ENCODE results near the gene LILRB3.
"Not testable (repeated sequence)": the region's sequence is repeated elsewhere in the genome, so short reads cannot be mapped to it uniquely, and the experiment has no call there.

The LILRB3 gene

DNA sequence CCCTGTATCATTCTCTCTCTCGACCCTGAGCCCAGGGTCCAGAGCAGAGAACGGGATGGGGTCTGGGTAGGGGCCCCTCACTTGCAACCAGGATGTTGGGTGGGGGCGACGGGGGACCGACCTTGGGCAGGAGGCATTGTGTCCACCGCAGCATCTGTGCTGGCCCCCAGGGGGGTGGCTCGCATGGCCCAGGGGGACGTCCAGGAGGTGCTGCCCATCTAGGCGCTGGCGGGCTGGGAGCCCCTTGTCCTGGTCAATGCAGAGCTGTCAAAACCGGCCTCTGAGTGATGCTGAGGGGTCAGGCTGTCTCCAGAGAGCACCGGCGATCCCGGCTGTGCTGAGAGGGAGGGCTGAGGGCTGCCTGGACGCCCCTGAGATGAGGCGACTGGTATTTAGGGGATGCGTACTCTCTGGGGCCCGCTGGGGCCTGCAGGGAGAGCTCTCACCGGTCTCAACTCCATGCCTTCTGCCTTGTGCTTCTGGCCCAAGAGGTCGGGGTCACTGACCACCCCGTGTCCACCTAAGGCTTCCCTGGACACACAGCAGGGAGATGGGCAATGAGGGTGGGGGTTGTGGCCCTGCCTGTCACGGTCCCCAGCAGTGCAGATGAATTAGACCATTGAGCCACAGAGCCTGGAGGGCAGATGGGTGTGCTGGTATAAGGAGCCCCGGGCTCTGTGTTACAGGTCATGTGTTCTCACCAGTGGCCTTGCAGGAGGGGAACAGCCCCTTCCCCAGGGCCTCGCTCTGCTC is 13.6 kb downstream of the LILRB3 start:
- DNase-seq: no peak

DNA sequence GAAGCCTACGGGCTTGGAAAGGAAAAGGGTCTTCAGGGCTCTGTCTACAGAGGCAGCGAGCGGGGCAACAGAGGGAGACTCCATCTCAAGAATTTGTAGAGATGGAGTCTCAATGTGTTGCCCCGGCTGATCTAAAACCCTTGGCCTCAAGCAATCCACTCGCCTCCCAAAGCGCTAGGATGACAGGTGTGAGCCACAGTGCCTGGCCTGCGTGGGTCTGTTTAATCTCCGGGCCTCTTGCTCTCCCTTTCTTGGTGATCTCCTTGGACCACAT is 14.1 kb downstream of the LILRB3 start:
- DNase-seq: no peak

GRCh38 chr19:54207983-54208783 is 14.6 kb downstream of the LILRB3 start:
- DNase-seq: peak; percentile 97 to 100 (median 98)

DNA sequence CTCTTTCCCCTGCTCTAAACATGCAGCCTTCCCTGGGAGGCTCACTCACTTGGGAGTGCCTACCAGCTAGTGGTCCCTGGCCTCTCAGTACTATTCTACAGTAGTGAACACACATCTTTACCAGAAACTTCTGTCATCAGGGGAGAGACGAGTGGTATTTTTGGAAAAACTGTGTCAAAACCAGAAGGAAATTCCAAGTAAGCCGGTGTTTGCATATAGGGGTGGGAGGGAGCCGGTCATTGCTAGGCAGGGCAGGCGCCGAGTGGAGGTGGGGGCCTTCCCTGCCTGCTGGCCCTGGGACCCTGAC is 15.2 kb downstream of the LILRB3 start:
- DNase-seq: no peak

GRCh38 chr19:54207193-54207592 is 15.6 kb downstream of the LILRB3 start:
- DNase-seq: peak in 3 of 4 experiments; percentile 33 to 68 (median 47)

DNA sequence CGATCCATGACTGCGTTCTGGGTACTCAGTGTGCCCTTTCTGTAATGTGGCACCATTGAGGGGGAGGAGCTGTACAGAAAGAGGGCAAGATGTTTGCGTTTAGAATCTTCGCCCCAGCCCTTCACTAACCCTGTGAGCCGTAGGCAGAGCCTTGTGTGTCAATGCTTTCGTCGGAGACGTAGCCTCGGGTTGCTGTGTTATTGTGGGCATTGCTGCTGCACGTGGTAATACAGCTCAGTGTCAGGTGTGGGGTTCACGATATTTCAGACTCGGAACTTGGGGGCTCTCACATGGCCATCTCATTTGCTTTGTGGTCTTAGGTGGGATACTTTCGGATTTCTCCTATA is 16.0 kb downstream of the LILRB3 start:
- peak in 1 of 4 experiments; percentile 38 for DNase-seq

DNA sequence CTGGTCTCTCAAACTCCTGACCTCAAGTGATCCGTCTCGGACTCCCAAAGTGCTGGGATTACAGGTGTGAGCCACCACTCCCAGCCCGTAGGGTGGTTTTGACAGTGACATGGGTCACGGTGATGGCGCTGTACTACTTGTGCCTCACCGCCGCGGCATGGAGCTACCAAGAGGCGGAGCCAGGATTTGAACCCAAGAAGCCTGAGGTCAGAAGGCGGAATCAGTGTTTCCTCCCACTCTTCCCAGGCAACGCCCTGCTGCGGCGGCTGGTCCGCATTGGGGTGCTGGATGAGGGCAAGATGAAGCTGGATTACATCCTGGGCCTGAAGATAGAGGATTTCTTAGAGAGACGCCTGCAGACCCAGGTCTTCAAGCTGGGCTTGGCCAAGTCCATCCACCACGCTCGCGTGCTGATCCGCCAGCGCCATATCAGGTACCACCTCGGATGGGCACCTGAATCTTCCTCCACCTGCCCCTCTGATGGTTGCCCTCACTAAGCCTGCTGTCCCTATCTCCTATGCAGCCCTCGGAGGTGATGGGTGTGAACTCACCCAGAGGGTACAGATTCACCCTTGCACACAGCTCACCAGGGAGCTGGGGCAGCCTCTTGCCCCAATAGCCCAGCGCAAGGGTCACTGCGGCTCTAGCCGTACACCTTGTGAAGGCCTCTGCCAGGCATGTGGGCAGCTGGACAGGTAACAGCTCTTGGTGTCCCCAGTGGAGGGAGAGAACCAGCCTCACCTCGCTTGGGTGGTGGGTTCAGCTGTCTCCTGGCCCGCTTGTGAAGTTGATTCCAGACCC is 16.6 kb downstream of the LILRB3 start:
- peak; percentile 30 to 58 (median 55) for DNase-seq

- DNase-seq: no peak
Observed at GRCh38 chr19:54204767-54205468, 17.9 kb downstream of the LILRB3 start.

GRCh38 chr19:54203151-54203611 is 19.6 kb downstream of the LILRB3 start:
- no peak for DNase-seq

DNA sequence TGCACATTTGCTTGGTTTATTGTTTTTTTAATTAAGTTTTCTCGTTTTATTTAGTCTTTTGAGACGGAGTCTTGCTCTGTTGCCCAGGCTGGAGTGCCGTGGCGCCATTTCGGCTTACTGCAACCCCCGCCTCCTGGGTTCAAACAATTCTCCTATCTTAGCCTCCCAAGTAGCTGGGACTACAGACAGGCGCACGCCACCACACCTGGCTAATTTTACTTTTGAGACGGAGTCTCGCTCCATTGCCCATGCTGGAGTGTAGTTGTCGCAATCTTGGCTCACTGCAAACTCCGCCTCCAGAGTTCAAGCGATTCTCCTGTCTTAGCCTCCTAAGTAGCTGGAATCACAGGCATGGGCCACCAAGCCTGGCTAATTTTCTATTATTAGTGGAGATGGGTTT is 20.8 kb downstream of the LILRB3 start:
- peak in 1 of 4 experiments; percentile 38 for DNase-seq

- DNase-seq: no peak
Observed at GRCh38 chr19:54201172-54201701, 21.6 kb downstream of the LILRB3 start.

DNA sequence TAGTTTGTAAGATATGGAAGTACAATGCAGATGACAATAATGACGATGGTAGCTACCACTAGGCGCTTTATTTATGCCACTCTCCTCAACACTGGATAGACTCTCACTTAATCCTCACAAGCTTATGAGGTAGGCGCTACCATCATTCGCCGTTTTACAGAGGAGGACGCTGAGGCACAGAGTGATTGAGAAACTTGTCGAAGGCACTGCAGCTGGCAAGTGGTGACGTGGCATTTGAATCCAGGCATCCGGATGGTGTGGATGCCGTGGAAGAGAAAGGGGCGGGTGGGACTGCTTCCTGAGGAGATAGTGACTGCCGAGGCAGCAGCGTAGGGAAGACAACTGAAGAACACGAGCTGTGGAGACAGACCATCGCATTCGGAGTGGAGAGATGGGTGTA is 23.4 kb downstream of the LILRB3 start:
- DNase-seq: no peak

- peak in 3 of 4 experiments; percentile 58 to 72 (median 65) for DNase-seq
Observed at GRCh38 chr19:54197121-54197520, 25.7 kb downstream of the LILRB3 start.

GRCh38 chr19:54196536-54196935 is 26.3 kb downstream of the LILRB3 start:
- DNase-seq: peak in 1 of 4 experiments; percentile 62

DNA sequence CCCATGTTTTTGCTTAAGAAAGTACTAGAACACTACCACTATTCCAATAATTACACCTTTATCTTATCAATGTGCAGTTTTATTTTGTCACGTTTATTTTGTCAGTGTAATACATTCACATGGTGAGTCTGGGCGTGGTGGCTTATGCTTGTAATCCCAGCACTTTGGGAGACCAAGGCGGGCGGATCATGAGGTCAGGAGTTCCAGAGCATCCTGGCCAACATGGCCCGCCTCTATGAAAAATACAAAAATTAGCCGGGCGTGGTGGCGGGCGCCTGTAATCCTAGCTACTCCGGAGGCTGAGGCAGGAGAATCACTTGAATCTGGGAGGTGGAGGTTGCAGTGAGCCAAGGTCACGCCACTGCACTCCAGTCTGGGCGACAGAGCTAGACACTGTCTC is 28.3 kb downstream of the LILRB3 start:
- not testable (repeated sequence) for DNase-seq

GRCh38 chr19:54193011-54193410 is 29.8 kb downstream of the LILRB3 start:
- no peak for DNase-seq

- DNase-seq: peak in 2 of 4 experiments; percentile 28 to 42
Observed at GRCh38 chr19:54191811-54192453, 30.9 kb downstream of the LILRB3 start.

DNA sequence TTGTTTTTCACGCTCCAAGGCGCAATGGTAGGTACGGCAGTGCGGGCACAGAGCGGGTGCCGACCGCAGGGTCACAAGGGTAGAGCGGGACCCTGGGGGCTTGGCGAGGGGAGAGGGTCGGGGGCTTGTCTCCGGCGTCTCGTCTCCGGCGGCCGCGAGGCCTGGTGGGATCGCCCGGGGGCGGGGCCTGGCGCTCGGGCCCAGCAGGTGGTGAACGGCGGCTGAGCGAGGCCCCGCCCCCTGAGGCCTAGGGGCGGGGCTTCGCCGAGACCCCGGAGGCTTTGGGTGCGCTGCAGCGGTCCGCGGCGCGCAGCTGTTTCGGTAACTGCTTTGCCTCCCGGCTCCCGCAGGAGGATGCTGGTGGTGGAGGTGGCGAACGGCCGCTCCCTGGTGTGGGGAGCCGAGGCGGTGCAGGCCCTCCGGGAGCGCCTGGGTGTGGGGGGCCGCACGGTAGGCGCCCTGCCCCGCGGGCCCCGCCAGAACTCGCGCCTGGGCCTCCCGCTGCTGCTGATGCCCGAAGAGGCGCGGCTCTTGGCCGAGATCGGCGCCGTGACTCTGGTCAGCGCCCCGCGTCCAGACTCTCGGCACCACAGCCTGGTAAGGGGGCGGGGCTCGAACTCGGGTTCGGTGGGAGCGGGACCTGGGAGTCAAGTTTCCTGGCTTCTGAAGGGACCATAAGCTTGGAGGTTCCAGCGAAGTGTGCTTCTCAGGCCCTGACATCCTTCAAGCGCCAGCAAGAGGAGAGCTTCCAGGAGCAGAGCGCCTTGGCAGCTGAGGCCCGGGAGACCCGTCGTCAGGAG is 31.6 kb downstream of the LILRB3 start, which contains the start of gene TSEN34:
TSS of gene TSEN34 (plus strand) at position 298 of the 800 bp plus-strand sequence. CDS start at position 355, 57 bp downstream.
- peak; percentile 89 to 97 (median 94) for DNase-seq

DNA sequence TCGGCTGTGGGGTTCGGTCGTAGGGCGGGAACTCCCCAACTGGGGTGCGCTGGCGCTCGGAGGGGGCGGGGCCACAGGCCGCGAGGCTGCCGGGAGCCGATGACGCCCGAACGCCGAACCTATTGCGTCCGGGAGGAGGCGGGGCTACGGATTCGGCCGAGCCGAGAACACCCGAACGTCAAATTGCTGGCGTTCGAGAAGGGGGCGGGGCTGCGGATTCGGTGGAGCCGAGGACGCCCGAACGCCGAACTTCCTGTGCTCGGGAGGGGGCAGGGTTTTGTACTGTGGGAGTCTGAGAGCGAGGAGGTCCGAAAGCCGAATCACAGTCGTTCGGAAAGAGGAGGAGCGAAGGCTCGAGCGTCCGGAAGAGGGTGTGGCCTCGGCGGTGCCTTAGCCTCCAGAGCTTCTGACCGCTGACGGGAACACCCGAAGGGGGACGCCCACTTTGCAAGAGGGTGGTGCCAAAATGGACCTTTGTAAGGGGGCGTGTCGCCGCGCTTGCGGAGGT is 32.2 kb downstream of the LILRB3 start:
- peak; percentile 100 for DNase-seq

DNA sequence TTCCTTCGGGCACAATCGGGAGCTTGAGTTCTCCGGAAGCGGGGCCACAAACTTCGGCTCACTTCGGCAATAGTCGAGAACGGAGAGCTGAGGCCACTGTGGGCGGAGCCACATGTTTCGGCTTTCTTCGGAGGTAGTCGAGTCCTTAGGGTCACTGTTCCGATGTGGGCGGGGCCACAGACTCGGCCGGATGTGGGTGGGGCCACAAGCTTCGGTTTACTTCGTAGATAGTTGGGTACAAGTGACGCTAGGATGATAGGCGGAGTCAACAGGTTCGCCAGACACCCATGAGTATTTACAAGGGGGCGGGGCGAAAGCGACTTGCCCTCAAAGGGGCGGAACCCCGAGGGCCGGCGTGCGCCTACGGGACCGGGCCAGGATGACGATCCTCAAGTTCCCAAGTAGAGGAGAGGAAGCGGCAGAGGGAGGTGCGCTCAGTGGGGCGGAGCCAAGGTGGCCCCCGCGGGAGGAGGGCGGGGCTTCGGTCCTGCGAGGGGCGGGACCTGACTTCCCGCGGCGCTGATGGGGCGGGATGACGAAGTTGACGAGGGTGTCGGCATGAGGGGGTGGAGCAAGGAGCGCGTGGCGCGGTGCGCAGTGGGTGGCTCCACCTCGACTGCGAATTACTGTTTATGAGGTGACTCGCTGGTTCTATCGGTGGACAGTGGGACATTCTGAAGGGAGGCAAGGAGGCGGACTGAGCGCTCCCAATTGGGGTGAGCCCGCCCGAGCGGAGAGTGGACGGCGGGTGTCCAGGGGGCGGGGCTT is 32.9 kb downstream of the LILRB3 start:
- DNase-seq: peak; percentile 100

Measured in suppressor macrophage (primary cell).